OCI-LY1 (cell line): ENCODE data around the gene C9orf78.

Experiments
- H2AFZ ChIP-seq: fragments of 200-600 bp; sonication (generic), shearing (Covaris generic); 2 replicates; pipeline ENCODE4 v1.6.0; 2014; ENCODE audit warnings: antibody characterized with exemption, mild to moderate bottlenecking, low read length
- H3F3A ChIP-seq: fragments of 200-600 bp; sonication (generic), shearing (Covaris generic); 2 replicates; pipeline ENCODE4 v1.6.0; 2014; ENCODE audit warnings: mild to moderate bottlenecking, antibody characterized with exemption, low read length, moderate library complexity; ENCODE audit not compliant: insufficient read depth
- H3K27ac ChIP-seq: fragments of 200-600 bp; sonication (generic); 2 replicates; pipeline ENCODE4 v1.5.1; 2014; ENCODE audit warnings: low read length, mixed run types, mild to moderate bottlenecking, low read depth; ENCODE audit not compliant: poor library complexity, severe bottlenecking
- H3K27me3 ChIP-seq: fragments of 200-600 bp; sonication (generic); 2 replicates; pipeline ENCODE4 v1.6.0; 2014; ENCODE audit warnings: antibody characterized with exemption, mild to moderate bottlenecking, low read length, moderate library complexity; ENCODE audit not compliant: insufficient read depth
- H3K36me3 ChIP-seq: fragments of 200-600 bp; sonication (generic); 2 replicates; pipeline ENCODE4 v1.6.1; 2014; ENCODE audit warnings: mild to moderate bottlenecking, antibody characterized with exemption, low read length, moderate library complexity, mixed read lengths; ENCODE audit not compliant: insufficient read depth
- H3K4me1 ChIP-seq: fragments of 200-600 bp; sonication (generic); 2 replicates; pipeline ENCODE4 v1.5.1; 2014; ENCODE audit warnings: mild to moderate bottlenecking, low read length, moderate library complexity; ENCODE audit not compliant: insufficient read depth, severe bottlenecking
- H3K4me2 ChIP-seq: fragments of 200-600 bp; sonication (generic), shearing (Covaris generic); 2 replicates; pipeline ENCODE4 v1.6.1; 2014; ENCODE audit warnings: low read length
- H3K4me3 ChIP-seq: fragments of 200-600 bp; sonication (generic); 2 replicates; pipeline ENCODE4 v1.5.1; 2014; ENCODE audit warnings: low read length, low read depth, mild to moderate bottlenecking, mixed read lengths; ENCODE audit not compliant: poor library complexity, severe bottlenecking
- H3K79me2 ChIP-seq: fragments of 200-600 bp; shearing (Covaris generic); 2 replicates; pipeline ENCODE4 v1.6.1; 2016; ENCODE audit warnings: mixed run types, low read length, mixed read lengths; ENCODE audit not compliant: insufficient read depth
- H3K9ac ChIP-seq: fragments of 200-600 bp; sonication (generic), shearing (Covaris generic); 2 replicates; pipeline ENCODE4 v1.6.1; 2014; ENCODE audit warnings: mild to moderate bottlenecking, low read length, mixed read lengths
- H3K9me2 ChIP-seq: fragments of 200-600 bp; sonication (generic), shearing (Covaris generic); 2 replicates; pipeline ENCODE4 v1.6.1; 2014; ENCODE audit warnings: low read depth, mild to moderate bottlenecking, low read length, mixed read lengths
- H3K9me3 ChIP-seq: fragments of 200-600 bp; shearing (Covaris generic); 2 replicates; pipeline ENCODE4 v1.6.1; 2014; ENCODE audit warnings: low read length, mixed read lengths
- H4K20me1 ChIP-seq: fragments of 200-600 bp; sonication (generic), shearing (Covaris generic); 2 replicates; pipeline ENCODE4 v1.6.0; 2016; ENCODE audit warnings: mild to moderate bottlenecking, low read length; ENCODE audit not compliant: insufficient read depth
- EZH2 ChIP-seq: fragments of 200-600 bp; sonication (generic), shearing (Covaris generic); IDR thresholded peaks from 2 replicates; pipeline ENCODE4 v1.8.0; 2017; ENCODE audit warnings: borderline replicate concordance, mixed run types, mild to moderate bottlenecking, antibody characterized with exemption, low read length, moderate library complexity, mixed read lengths
- TF ChIP-seq, protein P1 (sequence below): fragments of 200-600 bp; sonication (generic), shearing (Covaris generic); IDR thresholded peaks from 2 replicates; pipeline ENCODE4 v1.5.1; 2017; ENCODE audit warnings: mild to moderate bottlenecking, antibody characterized with exemption, low read length, moderate library complexity, mixed read lengths

Gene C9orf78

GRCh38 chr9:129861447-129861827 is 26.4 kb upstream of the C9orf78 start:
- Histone ChIP-seq H3K79me2 (no peaks in the 10 kb centered on the region), H3K4me3 (no peak overlapping the region), H3F3A (no peaks in the 10 kb centered on the region), H3K9me2 (no peaks in the 10 kb centered on the region), H3K27ac (no peak overlapping the region), H3K4me1 (no peaks in the 10 kb centered on the region), H3K4me2 (no peak overlapping the region), H3K9ac (no peak overlapping the region), H3K9me3 (no peaks in the 10 kb centered on the region), H4K20me1 (no peaks in the 10 kb centered on the region), H2AFZ (no peak overlapping the region), H3K36me3 (peaks cover 9% of the 10 kb centered on the region; the same call in 1 of the 2 replicates), H3K27me3 (no peaks in the 10 kb centered on the region)
- TF ChIP-seq, protein P1, sequence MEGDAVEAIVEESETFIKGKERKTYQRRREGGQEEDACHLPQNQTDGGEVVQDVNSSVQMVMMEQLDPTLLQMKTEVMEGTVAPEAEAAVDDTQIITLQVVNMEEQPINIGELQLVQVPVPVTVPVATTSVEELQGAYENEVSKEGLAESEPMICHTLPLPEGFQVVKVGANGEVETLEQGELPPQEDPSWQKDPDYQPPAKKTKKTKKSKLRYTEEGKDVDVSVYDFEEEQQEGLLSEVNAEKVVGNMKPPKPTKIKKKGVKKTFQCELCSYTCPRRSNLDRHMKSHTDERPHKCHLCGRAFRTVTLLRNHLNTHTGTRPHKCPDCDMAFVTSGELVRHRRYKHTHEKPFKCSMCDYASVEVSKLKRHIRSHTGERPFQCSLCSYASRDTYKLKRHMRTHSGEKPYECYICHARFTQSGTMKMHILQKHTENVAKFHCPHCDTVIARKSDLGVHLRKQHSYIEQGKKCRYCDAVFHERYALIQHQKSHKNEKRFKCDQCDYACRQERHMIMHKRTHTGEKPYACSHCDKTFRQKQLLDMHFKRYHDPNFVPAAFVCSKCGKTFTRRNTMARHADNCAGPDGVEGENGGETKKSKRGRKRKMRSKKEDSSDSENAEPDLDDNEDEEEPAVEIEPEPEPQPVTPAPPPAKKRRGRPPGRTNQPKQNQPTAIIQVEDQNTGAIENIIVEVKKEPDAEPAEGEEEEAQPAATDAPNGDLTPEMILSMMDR, result no peak
- no peak for TF ChIP-seq EZH2

DNA sequence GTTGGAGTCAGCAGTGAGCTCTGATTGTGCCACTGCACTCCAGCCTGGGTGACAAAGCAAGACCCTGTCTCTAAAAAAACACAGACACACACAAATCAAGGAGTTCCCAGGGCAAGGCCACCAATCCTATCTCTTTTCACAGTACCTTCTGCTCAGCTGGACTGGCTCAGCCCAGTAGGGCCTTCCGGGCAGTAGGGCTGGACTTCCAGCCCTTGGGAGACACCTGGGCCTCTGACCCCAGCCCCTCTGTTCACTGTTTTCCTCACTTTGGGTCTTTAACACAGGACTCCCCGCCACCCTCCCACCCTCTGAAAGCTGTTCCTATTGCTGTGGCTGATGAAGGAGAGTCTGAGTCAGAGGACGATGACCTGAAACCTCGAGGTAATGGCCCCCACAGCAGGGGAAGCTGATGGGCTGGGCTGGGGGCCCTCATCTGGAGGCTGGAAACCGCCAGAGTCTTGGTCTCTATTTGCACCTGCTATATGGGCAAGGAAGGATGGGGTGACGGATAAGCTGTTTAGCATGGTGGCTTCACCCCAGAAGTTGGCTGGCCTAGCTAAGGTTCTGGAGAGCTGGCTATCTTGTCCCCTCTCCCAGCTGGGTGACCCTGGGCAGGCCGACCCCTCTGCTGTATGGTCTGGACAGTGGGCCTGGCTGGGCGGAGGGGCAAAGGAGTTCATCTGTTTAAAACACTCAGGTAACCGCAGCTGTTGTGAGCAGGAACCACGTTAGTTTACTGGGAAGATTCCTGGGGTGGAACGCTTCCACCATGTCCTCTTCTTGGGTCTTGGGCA is 25.8 kb upstream of the C9orf78 start:
- no peak overlapping the region for H3K27ac ChIP-seq
- H3K27me3 ChIP-seq, result no peaks in the 10 kb centered on the region
- H2AFZ ChIP-seq, result no peak overlapping the region
- peaks cover 9% of the 10 kb centered on the region; the same call in 1 of the 2 replicates for H3K36me3 ChIP-seq
- no peak overlapping the region for H3K9ac ChIP-seq
- no peak for TF ChIP-seq EZH2
- TF ChIP-seq, protein P1, result no peak
- H3K9me3 ChIP-seq, result no peaks in the 10 kb centered on the region
- H3K9me2 ChIP-seq, result no peaks in the 10 kb centered on the region
- no peaks in the 10 kb centered on the region for H3K79me2 ChIP-seq
- no peak overlapping the region for H3K4me2 ChIP-seq
- no peaks in the 10 kb centered on the region for H3K4me1 ChIP-seq
- no peaks in the 10 kb centered on the region for H3F3A ChIP-seq
- H3K4me3 ChIP-seq, result no peak overlapping the region
- H4K20me1 ChIP-seq, result no peaks in the 10 kb centered on the region

- no peaks in the 10 kb centered on the region for H4K20me1 ChIP-seq
- no peak overlapping the region for H3K9ac ChIP-seq
- no peaks in the 10 kb centered on the region for H3K4me1 ChIP-seq
- no peak overlapping the region for H2AFZ ChIP-seq
- no peak overlapping the region for H3K4me2 ChIP-seq
- H3K79me2 ChIP-seq, result no peaks in the 10 kb centered on the region
- no peaks in the 10 kb centered on the region for H3K9me2 ChIP-seq
- no peaks in the 10 kb centered on the region for H3F3A ChIP-seq
- H3K27ac ChIP-seq, result no peak overlapping the region
- H3K27me3 ChIP-seq, result no peaks in the 10 kb centered on the region
- no peak overlapping the region for H3K4me3 ChIP-seq
- H3K9me3 ChIP-seq, result no peaks in the 10 kb centered on the region
- TF ChIP-seq, protein P1, result no peak
- TF ChIP-seq EZH2, result no peak
- H3K36me3 ChIP-seq, result peaks cover 23% of the 10 kb centered on the region; the same call in 1 of the 2 replicates
These were observed 23.3 kb upstream of the C9orf78 start for GRCh38 chr9:129858167-129858962.
